Non-pigmented ciliary epithelial cell (primary cell): Measurements from ENCODE around the gene LRRIQ1.

Source experiments
- DNase-seq: peaks from one replicate; pipeline ENCODE4 v3.0.0-alpha.2; 2010; ENCODE audit warnings: low read depth

LRRIQ1 gene

DNA sequence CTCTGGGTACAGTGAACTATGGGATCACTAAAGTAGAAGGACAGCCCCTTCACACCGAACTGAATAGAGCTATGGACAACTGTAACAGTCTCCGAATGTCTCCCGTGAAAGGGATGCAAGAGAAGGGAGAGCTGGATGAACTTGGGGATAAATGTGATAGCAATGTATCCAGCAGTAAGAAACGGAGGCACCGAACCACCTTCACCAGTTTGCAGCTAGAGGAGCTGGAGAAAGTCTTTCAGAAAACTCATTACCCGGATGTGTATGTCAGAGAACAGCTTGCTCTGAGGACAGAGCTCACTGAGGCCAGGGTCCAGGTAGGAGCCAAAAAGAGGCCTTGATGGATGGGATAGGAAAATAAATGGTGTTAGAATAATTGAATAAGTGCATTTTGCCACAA lies 247.4 kb downstream of the LRRIQ1 start:
- no peak for DNase-seq
